Activated CD8-positive, alpha-beta memory T cell treated with anti-CD3 and anti-CD28 coated beads, Interleukin-2, amount 50 U/mL, for 1 hour (primary cell): ENCODE results near the gene MOSPD3.

Source experiments
- DNase-seq: peaks from one replicate; pipeline ENCODE4 v3.0.0-alpha.2; 2020; ENCODE audit errors: extremely low read depth

The MOSPD3 gene

GRCh38 chr7:100591596-100591995 lies 20.7 kb upstream of the MOSPD3 start:
- DNase-seq = no peak

GRCh38 chr7:100595188-100595587 lies 17.2 kb upstream of the MOSPD3 start:
- DNase-seq = no peak

GRCh38 chr7:100598425-100598824 lies 13.9 kb upstream of the MOSPD3 start:
- no peak for DNase-seq

- DNase-seq = no peak
These were observed 12.2 kb upstream of the MOSPD3 start for GRCh38 chr7:100599911-100600729.

- DNase-seq = no peak
These were observed 11.7 kb upstream of the MOSPD3 start for GRCh38 chr7:100600730-100601038.

GRCh38 chr7:100602889-100603725 lies 9.2 kb upstream of the MOSPD3 start:
- no peak for DNase-seq

GRCh38 chr7:100603726-100604027 lies 8.7 kb upstream of the MOSPD3 start:
- DNase-seq = no peak

GRCh38 chr7:100604028-100604975 lies 8.0 kb upstream of the MOSPD3 start:
- no peak for DNase-seq

GRCh38 chr7:100604976-100605911 lies 7.1 kb upstream of the MOSPD3 start:
- DNase-seq = no peak

- no peak for DNase-seq
These were observed 6.0 kb upstream of the MOSPD3 start for GRCh38 chr7:100606313-100606712.

GRCh38 chr7:100607111-100607510 lies 5.2 kb upstream of the MOSPD3 start:
- no peak for DNase-seq

GRCh38 chr7:100609958-100610357 lies 2.4 kb upstream of the MOSPD3 start:
- DNase-seq = no peak

- no peak for DNase-seq
These were observed 520 bp downstream of the MOSPD3 start for GRCh38 chr7:100612730-100613390.

- no peak for DNase-seq
These were observed 1.3 kb downstream of the MOSPD3 start for GRCh38 chr7:100613412-100614175.

GRCh38 chr7:100614308-100614861 lies 2.0 kb downstream of the MOSPD3 start:
- DNase-seq = no peak

GRCh38 chr7:100620239-100620638 lies 7.9 kb downstream of the MOSPD3 start:
- no peak for DNase-seq

- DNase-seq = no peak
These were observed 8.5 kb downstream of the MOSPD3 start for GRCh38 chr7:100620804-100621203.

GRCh38 chr7:100621554-100621953 lies 9.2 kb downstream of the MOSPD3 start:
- DNase-seq = no peak
